T-helper 1 cell treated with Interleukin-12 subunit alpha and Interleukin-12 subunit beta and Interleukin-4 antibody, amounts not matched to agents 30 ng/mL and 1 ng/mL, for 36 hours (primary cell): Measurements from ENCODE around the gene GJC2. TPM values are rescaled to one million over a fixed set of nuclear protein-coding genes. Genes with fewer than 3 reads are reported as not detected.

ENCODE experiments used
- intact Hi-C: fragments of 100-400 bp; cut with micrococcal nuclease; formaldehyde crosslinking; loops from one replicate; pipeline ENCODE4 v1.15.1; 2024
- total RNA-seq: library from RNA; stranded (reverse); gene quantifications from 2 replicates; pipeline ENCODE4 v1.2.3, GENCODE V29; 2022

GJC2 gene
- total RNA-seq, 1 donor from 2014 or later = 0.88 TPM

DNA sequence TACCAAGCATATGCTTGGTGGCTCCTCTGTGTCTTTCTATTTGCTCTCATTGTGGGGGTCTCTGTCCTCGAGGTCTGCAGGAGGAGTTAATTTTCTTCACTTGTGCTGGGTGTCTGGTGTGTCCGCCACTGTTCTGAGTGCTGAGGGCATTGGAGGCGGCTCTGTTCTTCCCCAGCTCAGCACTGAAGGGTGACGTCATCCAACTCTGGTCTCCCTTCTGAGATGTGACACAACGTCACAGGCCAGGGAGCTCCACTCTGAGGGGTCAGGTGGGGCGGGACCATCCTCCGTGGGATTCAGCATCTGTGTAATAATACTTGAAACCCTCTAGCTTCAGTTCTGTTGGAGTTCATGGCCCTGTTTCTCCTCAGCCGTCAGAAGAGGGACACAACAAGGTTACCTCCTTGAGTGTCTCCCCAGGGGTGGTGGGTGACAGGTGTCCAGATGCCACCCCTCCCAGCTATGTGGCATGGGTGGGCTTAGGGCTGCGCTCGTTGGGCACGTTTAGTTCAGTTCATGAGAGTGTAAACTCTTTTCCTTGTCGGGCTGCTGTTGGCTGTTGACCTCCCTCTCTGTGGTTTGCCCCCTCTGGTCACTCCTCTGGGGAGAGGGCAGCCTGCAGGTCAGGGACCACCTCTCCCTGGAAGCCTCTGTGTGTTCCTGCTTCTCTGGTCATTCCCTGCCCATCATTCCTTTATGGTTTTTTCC is 19.0 kb downstream of the GJC2 start:
- intact Hi-C loops = loop anchor here (5.0 to 10.0 kb wide), 2 partner anchors 1174 to 1896 kb away; partner anchors contain the start of genes CCSAP and GALNT2

DNA sequence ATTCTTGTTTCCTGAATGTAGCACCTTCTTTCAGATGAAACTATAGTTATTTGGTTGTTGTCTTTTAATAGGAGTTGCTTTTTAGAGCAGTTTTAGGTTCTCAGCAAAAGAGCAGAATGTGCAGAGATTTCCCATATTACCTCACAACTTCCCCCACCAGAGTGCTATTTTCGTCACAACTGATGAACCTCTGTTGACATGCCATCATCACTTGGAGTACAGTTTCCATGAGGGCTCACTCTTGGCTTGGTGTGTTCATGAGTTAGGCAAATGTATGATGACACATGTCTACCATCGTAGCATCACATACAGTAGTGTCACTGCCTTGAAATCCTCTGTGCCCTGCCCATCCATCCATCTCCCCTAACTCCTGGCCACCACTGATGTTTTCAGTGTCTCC is 19.6 kb downstream of the GJC2 start:
- intact Hi-C loops = loop anchor here (5.0 to 10.0 kb wide), 2 partner anchors 1173 to 1895 kb away; partner anchors contain the start of genes CCSAP and GALNT2

DNA sequence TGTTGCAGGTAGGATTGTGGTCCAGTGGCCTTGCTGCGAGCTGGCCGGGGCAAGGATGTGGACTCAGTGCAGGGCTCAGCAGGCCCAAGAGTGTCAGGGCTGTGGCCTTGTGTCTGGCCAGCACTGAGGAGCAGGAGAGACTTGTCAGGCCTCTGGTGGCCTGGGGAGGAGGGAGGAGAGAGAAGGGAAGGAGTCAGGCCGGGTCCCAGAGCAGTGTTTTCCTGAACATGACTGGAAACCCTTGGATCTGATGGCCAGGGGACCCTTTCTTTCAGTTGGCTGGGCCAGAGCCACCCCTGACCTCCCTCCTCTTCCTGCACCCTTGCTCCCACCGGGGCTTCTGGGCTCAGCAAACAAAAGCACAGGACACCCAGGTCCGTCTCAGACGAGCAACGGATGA is 20.9 kb downstream of the GJC2 start:
- intact Hi-C loops = no loop called here

DNA sequence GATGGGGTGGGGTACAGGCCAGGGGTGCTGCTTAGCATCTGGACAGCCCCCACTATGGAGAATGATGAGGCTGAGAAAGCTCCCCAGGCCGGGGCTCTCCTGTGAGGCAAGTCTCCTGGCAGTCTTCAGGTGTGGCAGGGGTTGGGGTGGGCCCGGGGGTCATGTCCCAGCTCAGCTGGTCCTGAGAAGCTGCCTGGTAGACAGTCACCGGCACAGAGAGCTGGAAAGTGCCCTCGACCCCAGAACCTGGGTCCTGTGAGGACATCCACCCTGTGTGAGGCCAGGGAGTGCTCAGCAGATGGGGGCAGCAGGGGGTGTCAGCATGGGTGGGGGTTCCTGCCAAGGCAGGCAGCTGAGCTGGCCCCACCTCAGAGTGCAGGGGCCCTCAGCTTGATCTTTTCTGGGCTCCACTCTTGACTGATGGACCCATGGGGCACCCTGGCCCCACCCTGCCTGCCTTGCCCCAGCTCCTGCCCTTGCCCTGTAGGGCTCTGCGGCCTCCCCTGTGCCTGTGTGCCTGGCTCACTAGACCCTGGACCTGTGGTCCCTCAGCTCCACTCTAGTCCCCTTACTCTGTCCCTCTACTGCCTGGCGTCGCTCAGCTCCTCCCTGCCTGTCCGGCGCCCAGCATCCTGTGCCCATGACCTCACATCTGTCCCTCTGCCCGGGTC is 21.6 kb downstream of the GJC2 start:
- intact Hi-C loops = no loop called here

DNA sequence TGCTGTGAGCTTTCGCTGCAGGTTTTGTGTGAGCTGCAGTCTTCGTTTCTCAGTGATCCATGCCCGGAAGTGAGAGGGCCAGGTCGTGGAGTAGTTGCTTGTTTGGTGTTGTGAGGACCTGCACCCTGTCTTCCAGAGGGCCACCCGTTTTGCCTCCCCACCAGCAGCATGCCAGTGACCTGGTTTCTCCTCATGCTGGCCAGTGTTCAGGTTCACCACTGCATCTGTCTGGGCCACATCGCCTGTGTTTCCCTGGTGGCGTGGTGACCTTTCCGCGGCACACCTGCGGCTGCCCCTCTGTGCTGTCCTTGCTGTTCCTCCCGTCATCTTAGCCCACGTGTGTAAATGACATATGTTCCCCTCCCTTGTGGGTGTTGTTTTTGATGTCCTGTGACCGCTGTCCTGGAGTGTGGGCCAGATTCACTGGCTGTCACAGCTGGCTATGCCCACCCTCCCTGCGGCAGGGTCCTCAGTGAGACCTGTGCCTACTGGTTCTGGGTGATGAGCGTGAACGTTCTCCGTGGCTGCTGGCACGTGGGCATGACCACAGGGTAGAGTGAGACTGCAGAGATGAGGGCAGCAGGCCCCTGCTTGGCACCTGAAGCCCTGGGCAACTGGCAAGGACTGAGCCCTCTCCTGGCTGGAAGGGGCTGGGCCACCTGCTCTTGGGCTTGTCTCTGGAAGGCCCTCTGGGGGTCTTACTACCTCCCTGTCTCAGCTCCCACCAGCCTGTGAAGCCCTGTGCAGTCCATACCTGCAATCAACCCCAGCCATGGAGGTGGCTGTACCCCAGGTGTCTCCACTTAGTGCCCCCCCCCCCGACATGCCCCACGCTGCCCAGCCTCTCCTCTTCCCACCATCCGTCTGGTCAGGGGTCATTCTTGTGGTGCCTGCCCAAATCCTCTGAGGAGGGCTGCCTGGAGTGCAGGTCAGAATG is 23.1 kb downstream of the GJC2 start:
- intact Hi-C loops = no loop called here

DNA sequence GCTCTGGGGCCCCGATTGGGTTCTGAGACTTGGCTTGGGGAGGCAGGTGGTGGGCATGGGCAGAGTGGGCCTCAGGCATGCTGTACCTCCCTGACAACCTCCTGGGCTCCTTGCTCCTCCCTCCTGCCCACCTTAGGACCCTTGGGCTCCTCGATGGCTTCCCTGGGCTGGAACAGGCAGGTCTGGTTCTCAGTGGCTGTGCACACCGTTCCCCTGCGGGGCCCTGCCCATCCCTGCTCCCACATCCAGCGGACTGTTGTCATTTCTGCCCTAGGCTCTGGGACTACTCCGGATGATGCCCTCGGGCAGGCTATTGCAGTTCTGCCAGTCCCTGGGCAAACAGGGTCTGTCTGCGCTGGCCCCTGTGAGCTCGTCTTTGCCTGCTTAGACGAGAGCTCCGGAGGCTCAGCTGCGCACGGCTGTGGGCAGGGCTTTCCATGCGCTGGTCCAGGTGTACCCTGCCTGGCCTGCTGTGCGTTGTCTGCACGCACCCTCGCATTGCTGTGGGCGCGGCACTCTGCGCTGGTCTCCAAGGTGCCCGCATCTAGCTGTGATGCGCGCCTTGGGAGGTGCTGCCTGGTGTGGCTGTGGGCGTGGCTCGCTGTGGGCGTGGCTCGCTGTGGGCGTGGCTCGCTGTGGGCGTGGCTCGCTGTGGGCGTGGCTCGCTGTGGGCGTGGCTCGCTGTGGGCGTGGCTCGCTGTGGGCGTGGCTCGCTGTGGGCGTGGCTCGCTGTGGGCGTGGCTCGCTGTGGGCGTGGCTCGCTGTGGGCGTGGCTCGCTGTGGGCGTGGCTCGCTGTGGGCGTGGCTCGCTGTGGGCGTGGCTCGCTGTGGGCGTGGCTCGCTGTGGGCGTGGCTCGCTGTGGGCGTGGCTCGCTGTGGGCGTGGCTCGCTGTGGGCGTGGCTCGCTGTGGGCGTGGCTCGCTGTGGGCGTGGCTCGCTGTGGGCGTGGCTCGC is 24.1 kb downstream of the GJC2 start:
- intact Hi-C loops = loop anchor here (1.0 to 2.0 kb wide), 2 partner anchors 8 to 39 kb away; no protein-coding TSS in a partner anchor

DNA sequence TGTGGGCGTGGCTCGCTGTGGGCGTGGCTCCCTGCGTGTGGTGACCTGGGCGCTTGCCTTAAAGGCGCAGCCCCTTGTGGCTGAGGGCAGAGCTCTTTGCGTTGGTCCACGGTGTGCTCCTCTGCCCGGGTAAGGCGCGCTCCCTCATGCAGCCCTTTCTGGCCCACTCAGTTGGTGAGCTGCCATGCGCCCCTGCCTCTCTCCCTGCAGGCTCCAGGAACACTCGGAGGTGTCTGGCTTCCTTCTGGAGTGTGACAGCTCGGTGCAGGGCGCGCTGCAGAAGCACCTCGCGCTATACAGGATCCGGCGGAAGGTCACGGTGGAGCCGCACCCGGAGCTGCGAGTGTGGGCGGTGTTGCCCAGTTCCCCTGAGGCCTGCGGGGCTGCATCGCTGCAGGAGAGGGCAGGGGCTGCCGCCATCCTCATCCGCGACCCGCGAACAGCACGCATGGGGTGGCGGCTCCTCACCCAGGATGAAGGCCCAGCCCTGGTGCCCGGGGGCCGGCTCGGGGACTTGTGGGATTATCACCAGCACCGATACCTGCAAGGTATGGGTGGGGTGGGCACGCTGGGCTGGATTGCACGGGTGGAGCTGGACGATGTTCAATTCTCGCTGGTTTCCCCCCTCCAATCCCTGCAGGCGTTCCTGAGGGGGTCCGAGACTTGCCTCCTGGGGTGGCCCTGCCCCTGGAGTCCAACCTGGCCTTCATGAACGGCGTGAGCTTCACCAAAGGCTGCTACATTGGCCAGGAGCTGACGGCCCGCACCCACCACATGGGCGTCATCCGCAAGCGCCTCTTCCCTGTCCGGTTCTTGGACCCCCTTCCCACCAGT is 25.0 kb downstream of the GJC2 start:
- intact Hi-C loops = loop anchor here (1.0 to 2.0 kb wide), 2 partner anchors 8 to 38 kb away; no protein-coding TSS in a partner anchor

DNA sequence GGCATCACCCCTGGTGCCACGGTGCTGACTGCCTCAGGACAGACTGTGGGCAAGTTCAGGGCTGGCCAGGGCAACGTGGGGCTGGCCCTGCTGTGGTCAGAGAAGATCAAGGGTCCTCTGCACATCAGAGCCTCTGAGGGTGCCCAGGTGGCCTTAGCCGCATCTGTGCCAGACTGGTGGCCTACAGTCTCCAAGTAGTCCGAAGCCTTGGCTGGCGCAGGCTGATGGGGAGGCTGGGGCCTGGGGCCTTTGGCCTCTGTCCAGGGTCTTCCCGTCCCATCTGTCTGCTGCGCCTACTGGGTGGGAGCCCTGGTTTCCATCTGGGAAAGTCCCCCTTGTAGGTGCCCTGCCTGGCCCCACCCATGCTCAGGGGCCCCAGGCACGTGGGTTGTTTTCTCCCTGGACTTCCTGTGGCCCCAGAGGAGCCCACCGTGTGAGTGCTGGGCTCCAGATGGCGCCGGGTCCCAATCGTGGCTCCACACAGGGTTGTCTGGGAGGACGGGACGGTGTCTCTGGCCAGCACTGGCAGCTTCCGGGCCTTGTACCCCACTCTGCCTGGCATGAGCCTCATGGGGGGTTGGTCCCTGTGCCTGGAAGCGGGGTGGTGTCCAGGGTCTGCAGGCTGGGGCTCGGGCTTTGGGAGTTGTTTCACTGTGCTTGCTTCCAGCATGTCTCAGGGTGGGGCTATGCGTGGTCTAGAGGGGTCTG is 25.7 kb downstream of the GJC2 start:
- intact Hi-C loops = loop anchor here (2.0 kb wide), 1 partner anchor 37 kb away; no protein-coding TSS in a partner anchor

DNA sequence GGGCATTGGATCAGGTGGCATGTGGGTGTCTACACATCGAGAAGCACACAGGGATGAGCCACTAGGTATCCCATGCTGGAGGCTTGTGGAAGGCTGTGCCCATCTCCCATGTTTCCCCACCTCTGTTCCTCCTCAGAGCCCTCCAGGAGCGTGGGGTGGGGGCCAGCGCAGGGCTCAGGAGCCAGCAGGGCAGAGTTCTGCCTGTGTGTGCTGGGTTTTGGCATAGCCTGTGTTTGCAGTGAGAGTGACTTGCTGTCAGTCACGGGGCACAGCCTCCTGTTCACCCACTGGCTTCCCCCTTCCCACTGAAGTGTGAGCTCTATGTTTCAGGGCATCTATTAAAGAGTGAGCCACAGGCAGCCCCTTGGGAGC is 26.3 kb downstream of the GJC2 start:
- intact Hi-C loops = no loop called here

DNA sequence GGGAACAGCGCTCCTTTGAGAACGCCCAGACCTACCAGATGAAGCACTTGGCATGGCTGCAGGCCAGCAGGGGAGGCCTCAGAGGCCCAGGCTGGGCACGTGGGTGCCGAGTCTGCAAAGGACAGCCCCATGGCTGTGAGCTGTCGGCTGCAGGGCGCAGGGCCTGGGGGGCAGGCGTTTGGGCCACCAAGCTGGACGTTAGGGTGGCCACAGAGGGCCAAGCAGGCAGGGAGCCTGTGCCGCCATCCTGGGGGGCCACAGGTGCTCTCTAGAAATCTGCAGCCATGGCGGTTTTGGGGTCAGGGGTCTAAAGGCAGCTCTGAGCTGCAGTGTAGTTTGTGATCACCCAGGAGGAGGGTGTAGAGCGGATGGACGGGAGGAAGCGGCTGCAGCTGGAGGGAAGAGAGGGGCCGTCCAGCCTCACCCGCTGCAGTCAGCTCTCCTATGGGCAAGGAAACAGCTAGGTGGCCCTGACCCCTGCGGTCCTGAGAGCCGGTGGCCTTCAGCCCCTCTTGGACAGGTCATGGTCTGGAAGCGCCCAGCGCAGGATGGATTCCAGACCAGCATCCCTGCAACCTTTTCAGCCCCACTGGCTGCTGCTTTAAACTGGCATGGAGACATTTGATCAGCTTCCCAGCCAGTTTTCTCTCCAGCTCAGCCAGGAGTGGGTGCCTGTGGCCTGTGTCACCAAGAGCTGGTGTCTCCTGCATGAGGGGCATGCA is 26.9 kb downstream of the GJC2 start:
- intact Hi-C loops = no loop called here

DNA sequence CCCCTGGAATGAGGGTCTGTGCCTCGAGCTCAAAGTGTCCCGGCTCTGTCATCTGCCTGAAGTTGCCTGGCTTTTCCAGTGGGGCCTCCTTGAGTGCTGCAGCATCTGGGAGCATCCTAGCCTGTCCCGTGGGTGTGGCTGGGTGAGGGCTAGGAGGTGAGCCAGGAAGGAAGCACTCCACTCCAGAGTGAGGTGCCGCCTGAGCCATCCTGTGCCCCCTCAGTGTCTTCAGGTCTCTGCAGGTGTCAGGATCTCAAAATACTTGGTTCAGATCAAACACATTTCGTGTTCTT is 27.4 kb downstream of the GJC2 start:
- intact Hi-C loops = no loop called here

DNA sequence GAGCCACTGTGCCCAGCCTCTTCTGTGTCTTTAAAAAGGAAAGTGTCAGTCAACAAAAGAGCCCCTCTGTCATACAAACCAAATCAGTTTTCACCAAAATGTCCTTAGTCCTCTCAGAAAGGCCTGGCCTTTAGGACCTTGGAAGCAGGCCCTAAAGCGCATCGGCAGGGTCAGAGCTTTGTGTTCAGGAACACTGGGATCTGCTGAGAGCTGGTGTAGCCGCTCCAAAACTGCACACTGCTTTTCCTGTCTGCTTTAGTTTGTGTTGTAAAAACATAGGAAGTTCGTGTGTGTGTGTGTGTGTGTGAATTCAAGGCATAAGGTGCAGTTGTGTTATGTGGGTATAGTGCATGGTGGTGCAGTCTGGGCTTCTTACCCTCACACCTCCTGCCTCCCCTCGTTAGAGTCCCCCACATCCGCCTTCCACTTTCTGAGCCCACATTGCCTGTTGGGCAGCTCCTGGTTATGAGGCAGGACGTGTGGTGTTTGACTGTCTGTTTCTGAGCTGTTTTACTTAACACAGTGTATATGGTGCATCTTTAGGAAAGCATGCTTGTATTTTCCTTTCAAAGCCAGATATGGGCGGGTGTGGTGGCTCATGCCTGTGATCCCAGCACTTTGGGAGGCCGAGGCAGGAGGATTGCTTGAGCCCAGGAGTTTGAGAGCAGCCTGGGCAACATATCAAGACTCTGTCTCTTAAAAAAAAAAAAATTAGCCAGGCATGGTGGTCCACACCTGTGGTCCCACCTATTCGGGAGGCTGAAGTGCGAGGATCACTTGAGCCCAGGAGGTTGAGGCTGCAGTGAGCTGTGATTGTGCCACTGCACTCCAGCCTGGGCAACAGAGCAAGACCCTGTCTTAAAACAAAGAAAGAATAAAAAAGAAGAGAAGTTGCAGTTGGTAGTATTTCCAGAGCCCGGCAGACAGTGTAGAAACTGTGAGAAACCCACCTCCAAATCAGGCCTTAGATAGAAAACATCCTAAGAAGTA is 28.3 kb downstream of the GJC2 start:
- intact Hi-C loops = no loop called here

DNA sequence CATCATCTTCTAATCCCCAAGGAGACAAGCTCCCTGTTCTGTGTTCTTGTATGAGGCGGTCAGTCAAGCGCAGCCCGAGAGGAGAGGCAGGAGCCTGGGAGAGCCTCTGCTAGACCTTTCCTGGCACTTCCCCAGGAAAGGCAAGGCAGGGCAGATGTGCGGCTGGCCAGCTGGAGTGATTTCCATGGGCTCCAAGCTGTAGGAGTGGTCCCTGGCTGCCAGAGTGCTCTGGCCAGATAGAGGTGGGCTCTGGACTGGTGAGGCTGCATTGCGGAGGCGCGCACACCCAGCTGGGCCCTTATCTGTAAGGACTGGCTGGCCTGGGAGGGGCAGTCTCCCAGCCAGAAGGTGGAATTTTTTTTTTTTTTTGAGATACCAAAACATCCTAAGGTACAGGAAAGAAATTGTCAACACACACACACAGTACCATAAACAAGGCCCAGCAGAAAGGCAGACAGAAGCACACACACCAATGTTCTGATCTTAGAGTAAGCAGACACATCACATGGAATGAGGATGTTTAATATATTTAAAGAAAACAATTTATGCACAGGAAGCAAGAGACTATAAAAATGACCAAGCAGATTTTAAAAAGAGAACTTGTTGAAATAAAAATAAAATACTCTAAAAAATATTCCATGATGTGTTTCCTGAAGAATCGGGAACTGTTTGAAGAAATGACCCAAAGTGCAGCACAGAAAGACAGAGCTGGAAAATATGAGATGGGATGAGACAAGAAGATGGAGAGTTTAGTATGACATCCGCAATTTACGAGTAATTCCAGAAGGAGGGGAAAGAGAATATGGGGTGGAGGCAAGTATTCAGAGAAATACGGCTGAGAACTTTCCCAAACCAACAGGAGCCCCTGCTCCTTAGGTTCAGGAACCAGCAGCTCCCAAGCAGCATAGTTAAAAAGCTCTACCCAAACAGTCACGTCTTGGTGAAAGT is 29.3 kb downstream of the GJC2 start:
- intact Hi-C loops = no loop called here

DNA sequence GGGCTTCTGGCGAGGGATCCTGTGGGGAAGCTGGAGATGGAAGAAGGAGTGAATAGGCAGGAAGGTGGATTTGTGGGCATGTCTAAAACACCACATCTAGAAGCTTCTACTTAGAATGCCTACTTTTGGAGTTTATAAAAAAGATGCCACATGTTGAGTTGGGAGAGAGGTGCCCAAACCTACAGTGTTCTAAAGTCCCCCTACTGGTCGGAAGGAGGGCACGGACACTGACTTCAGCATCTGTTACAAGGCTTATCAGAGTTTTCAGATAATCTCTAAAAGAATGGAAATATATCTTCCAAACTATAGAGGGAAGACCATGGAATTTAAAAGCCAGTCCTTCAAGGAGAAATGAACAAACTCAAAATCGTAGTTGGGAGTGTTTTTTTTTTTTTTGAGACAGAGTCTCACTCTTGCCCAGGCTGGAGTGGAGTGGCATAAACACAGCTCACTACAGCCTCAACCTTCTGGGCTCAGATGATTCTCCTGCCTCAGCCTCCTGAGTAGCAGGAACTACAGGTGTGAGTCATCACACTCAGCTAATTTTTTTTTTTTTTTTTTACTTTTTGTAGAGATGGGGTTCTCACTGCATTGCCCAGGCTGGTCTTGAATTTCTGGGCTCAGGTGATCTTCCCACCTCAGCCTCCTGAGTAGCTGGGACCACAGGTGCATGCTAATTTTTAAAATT is 30.7 kb downstream of the GJC2 start:
- intact Hi-C loops = loop anchor here (1.0 kb wide), 1 partner anchor 49 kb away; no protein-coding TSS in a partner anchor

DNA sequence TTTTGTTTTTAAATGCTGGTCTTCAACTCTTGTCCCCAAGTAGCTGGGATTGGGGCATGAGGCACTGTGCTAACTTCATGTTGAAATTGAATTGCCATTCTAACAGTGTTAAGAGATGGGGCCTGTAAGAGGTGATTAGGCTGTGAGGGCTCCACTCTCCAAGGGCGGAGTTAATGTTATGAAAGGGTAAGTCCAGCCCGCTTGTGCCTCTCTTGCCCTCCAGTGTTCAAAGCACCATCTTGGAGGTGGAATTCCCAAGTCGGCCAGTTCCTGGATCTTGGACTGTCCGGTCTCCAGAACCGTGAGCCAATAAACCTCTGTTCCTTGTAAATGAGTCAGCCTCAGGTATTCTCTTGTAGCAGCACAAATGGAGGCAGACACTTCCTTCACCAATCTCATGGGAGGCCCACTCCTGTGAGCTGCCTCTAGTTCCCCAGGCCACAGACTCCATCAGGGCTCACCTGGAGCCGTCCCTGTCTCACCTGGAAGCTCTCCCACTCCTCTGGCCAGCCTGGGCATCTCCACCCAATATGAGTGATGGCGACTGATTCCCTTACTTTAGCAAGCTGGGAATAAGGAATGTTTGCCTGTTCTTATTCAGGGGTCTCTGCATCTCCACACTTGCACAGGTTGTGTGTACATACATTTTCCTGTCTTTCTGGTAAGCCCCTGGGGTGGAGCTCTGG is 31.4 kb downstream of the GJC2 start:
- intact Hi-C loops = loop anchor here (1.0 kb wide), 1 partner anchor 50 kb away; no protein-coding TSS in a partner anchor
